ENCODE measurements around the gene DIPK2A. TPM values are rescaled to one million over a fixed set of nuclear protein-coding genes. Genes with fewer than 3 reads are reported as not detected.

Gene DIPK2A
- 20.2 and 23.5 TPM in 2 replicates for total RNA-seq

DNA sequence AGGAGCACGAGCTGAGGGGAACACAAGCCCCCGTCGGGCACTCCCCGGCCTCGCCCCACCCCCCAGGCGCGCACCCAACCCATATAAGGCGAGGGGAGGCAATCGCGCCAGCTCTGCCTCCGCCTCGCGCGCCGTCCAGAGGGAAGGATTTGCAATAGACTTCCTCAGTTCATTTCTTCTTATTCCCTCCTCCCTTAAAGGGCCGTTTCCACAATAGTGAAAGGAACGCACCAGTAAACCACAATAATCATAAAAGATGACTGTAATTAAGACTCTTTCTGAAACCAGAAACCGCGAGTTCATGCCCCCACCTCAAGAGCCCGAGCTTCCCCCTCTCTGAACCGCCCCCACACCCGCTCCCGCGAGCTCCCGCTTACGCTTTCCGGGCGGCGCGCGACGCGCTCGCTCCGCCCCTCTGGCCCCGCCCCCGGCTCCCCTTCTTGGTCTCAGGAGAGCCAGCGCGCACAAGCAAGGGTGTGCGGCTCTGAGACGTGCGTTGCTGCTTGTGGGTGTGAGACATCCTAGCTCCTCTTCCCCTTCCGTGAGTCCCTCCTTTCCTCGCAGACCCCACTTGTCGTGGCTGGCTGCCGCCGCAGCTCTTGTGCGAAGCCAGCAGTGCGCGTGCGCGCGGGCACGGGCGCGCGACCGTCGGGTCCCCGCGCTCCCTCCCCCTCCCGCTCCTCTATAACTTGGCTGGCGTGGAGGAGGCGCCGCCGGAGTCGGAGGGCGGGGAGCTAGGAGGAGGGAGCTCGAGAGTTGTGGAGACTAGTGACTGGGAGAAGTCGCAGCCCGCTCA is at the start of gene DIPK2A:
Gene DIPK2A, plus strand, starts transcription at position 465 of the 796 bp plus-strand sequence. CDS start 510 bp downstream, outside the sequence.

Other genes with a start within 250 kb of the DIPK2A start
- 23.5 and 24.3 TPM in 2 replicates for gene SLC9A9, start 123.4 kb upstream of the DIPK2A start, total RNA-seq